Stimulated activated CD8-positive, alpha-beta memory T cell treated with anti-CD3 and anti-CD28 coated beads, Interleukin-4, amount 100 ng/mL, for 4 hours (primary cell): Measurements from ENCODE around the gene TNC.

ENCODE experiments used
- DNase-seq, 2 donors: peaks; one replicate each; pipeline ENCODE4 v3.0.0-alpha.2; 2020; ENCODE audit warnings: low read depth in 2 of 2, low spot score in 1 of 2

The TNC gene

GRCh38 chr9:115104908-115105307 is 13.0 kb downstream of the TNC start:
- DNase-seq: no peak

- no peak for DNase-seq
Observed at GRCh38 chr9:115103746-115104477, 14.0 kb downstream of the TNC start.

- DNase-seq: no peak
Observed at GRCh38 chr9:115099901-115100300, 18.1 kb downstream of the TNC start.

GRCh38 chr9:115098226-115098965 is 19.6 kb downstream of the TNC start:
- no peak for DNase-seq

GRCh38 chr9:115093520-115093919 is 24.4 kb downstream of the TNC start:
- DNase-seq: no peak

GRCh38 chr9:115090486-115090885 is 27.5 kb downstream of the TNC start:
- no peak for DNase-seq

GRCh38 chr9:115088860-115089259 is 29.1 kb downstream of the TNC start:
- DNase-seq: no peak

GRCh38 chr9:115086886-115087285 is 31.1 kb downstream of the TNC start:
- DNase-seq: no peak

- no peak for DNase-seq
Observed at GRCh38 chr9:115086461-115086860, 31.5 kb downstream of the TNC start.

- DNase-seq: no peak
Observed at GRCh38 chr9:115085773-115086377, 32.1 kb downstream of the TNC start.

- no peak for DNase-seq
Observed at GRCh38 chr9:115084709-115085108, 33.2 kb downstream of the TNC start.

GRCh38 chr9:115084157-115084556 is 33.8 kb downstream of the TNC start:
- DNase-seq: no peak

- no peak for DNase-seq
Observed at GRCh38 chr9:115080242-115080641, 37.7 kb downstream of the TNC start.

GRCh38 chr9:115079156-115079555 is 38.8 kb downstream of the TNC start:
- DNase-seq: no peak

GRCh38 chr9:115073456-115073855 is 44.5 kb downstream of the TNC start:
- no peak for DNase-seq

- no peak for DNase-seq
Observed at GRCh38 chr9:115071176-115071575, 46.8 kb downstream of the TNC start.

- no peak for DNase-seq
Observed at GRCh38 chr9:115069771-115070170, 48.2 kb downstream of the TNC start.

- DNase-seq: no peak
Observed at GRCh38 chr9:115069302-115069701, 48.7 kb downstream of the TNC start.

GRCh38 chr9:115068031-115068430 is 49.9 kb downstream of the TNC start:
- no peak for DNase-seq

- DNase-seq: no peak
Observed at GRCh38 chr9:115063058-115063845, 54.7 kb downstream of the TNC start.

- no peak for DNase-seq
Observed at GRCh38 chr9:115058684-115059315, 59.2 kb downstream of the TNC start.
